ENCODE results near the gene MARK1. TPM values are rescaled to one million over a fixed set of nuclear protein-coding genes. Genes with fewer than 3 reads are reported as not detected.

Gene MARK1
- total and polyA plus RNA-seq, 2 of the 13 experiments (the other 11 are each of a cell fraction or from before 2014, with no cell fraction given): not detected

- TF ChIP-seq ZNF34 (CRISPR knock-in tag; IDR thresholded peaks at IDR 0.05; ENCODE audit: borderline replicate concordance): no peak
- TF ChIP-seq, protein P1, sequence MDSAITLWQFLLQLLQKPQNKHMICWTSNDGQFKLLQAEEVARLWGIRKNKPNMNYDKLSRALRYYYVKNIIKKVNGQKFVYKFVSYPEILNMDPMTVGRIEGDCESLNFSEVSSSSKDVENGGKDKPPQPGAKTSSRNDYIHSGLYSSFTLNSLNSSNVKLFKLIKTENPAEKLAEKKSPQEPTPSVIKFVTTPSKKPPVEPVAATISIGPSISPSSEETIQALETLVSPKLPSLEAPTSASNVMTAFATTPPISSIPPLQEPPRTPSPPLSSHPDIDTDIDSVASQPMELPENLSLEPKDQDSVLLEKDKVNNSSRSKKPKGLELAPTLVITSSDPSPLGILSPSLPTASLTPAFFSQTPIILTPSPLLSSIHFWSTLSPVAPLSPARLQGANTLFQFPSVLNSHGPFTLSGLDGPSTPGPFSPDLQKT (CRISPR knock-in tag; IDR thresholded peaks at IDR 0.05; ENCODE audit: borderline replicate concordance): no peak
Measured at GRCh38 chr1:220631238-220631815, 103.4 kb downstream of the MARK1 start (continued).

DNA sequence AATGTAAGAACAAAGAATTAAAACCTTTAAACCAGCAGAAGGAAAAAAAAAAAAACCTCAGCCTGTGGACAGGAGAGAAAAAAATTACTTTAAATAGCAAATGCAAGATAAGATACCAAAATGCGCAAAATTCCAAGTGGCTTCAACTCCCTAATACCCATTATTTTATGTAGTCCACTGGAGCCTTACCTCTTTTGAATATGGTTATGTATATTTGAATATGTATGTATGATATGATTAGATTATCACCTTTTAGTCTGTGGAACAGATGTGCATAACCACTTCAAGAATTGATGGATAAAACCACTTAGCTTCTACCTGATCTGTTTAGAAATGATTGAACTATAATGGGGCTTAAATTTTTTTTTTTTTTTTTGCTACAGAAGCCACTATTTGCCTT lies 109.8 kb downstream of the MARK1 start:
- FAIRE-seq: no peak
- no peak overlapping the region for H3K4me3 ChIP-seq (replicated peaks in 1 of 3; ENCODE audit: insufficient read depth in 1 of 3, low read depth in 2 of 3, low read length in 3 of 3)
- H3K27me3 ChIP-seq (ENCODE audit: control insufficient read depth in 1 of 2, insufficient read depth in 2 of 2, low read length in 2 of 2): no peaks in the 10 kb centered on the region; a peak in 1 of 5 replicates
- no peaks in the 10 kb centered on the region for H3K9me3 ChIP-seq (ENCODE audit: low read length)
- no peaks in the 10 kb centered on the region for H3K79me2 ChIP-seq (ENCODE audit: insufficient read depth, low read length)
- POLR2A ChIA-PET: no interaction called here
- no peaks in the 10 kb centered on the region for H4K20me1 ChIP-seq (ENCODE audit: insufficient read depth, low read length)
- WGBS (ENCODE audit: low lambda C conversion rate): 64% methylated on average over 1 of the region's 1 CpG
- intact Hi-C loops (cut with micrococcal nuclease; ENCODE audit: unreplicated experiment) (no loop called here), in situ Hi-C loops (cut with HindIII; ENCODE audit: extremely low pct_ligation_motif_present, low pct_unique_long_range_greater_than_20kb) (no loop called here)
- no TSS peak for BruUV-seq (replicated peaks)
- no peaks in the 10 kb centered on the region for H3K4me1 ChIP-seq (ENCODE audit: insufficient read depth, low read length)
- DNase-seq (ENCODE audit: low spot score): no peak
- CTCF ChIA-PET (ENCODE audit: low intra/inter-chr PET ratio, low total read pairs): no interaction called here
- ATAC-seq: no peak
- H3K4me2 ChIP-seq (ENCODE audit: low read depth, low read length): no peak overlapping the region
- no peak overlapping the region for H3K27ac ChIP-seq (ENCODE audit: extremely low read length, insufficient read depth, low read length)
- no peak overlapping the region for H2AFZ ChIP-seq (ENCODE audit: low read length)
- no peaks in the 10 kb centered on the region for H3K36me3 ChIP-seq (replicated peaks in 1 of 2; ENCODE audit: control insufficient read depth in 1 of 2, insufficient read depth in 2 of 2, low read length in 2 of 2)
- H3K9ac ChIP-seq (ENCODE audit: insufficient read depth, low read depth, low read length): no peak overlapping the region
- no peak for TF ChIP-seq ZNF709 (CRISPR knock-in tag; IDR thresholded peaks at IDR 0.05)
- TF ChIP-seq CREB1 (IDR thresholded peaks at IDR 0.05): no peak
- TF ChIP-seq CREB1 (CRISPR knock-in tag; IDR thresholded peaks at IDR 0.05): no peak
- TF ChIP-seq MYPOP (CRISPR knock-in tag; IDR thresholded peaks at IDR 0.05): no peak
- TF ChIP-seq, protein P2, sequence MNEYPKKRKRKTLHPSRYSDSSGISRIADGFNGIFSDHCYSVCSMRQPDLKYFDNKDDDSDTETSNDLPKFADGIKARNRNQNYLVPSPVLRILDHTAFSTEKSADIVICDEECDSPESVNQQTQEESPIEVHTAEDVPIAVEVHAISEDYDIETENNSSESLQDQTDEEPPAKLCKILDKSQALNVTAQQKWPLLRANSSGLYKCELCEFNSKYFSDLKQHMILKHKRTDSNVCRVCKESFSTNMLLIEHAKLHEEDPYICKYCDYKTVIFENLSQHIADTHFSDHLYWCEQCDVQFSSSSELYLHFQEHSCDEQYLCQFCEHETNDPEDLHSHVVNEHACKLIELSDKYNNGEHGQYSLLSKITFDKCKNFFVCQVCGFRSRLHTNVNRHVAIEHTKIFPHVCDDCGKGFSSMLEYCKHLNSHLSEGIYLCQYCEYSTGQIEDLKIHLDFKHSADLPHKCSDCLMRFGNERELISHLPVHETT (CRISPR knock-in tag; conservative IDR thresholded peaks at IDR 0.05): no peak
- no peak for TF ChIP-seq ZNF260 (CRISPR knock-in tag; IDR thresholded peaks at IDR 0.05; ENCODE audit: borderline replicate concordance, low read depth)
- TF ChIP-seq, protein P3, sequence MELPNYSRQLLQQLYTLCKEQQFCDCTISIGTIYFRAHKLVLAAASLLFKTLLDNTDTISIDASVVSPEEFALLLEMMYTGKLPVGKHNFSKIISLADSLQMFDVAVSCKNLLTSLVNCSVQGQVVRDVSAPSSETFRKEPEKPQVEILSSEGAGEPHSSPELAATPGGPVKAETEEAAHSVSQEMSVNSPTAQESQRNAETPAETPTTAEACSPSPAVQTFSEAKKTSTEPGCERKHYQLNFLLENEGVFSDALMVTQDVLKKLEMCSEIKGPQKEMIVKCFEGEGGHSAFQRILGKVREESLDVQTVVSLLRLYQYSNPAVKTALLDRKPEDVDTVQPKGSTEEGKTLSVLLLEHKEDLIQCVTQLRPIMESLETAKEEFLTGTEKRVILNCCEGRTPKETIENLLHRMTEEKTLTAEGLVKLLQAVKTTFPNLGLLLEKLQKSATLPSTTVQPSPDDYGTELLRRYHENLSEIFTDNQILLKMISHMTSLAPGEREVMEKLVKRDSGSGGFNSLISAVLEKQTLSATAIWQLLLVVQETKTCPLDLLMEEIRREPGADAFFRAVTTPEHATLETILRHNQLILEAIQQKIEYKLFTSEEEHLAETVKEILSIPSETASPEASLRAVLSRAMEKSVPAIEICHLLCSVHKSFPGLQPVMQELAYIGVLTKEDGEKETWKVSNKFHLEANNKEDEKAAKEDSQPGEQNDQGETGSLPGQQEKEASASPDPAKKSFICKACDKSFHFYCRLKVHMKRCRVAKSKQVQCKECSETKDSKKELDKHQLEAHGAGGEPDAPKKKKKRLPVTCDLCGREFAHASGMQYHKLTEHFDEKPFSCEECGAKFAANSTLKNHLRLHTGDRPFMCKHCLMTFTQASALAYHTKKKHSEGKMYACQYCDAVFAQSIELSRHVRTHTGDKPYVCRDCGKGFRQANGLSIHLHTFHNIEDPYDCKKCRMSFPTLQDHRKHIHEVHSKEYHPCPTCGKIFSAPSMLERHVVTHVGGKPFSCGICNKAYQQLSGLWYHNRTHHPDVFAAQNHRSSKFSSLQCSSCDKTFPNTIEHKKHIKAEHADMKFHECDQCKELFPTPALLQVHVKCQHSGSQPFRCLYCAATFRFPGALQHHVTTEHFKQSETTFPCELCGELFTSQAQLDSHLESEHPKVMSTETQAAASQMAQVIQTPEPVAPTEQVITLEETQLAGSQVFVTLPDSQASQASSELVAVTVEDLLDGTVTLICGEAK (IDR thresholded peaks at IDR 0.05): no peak
- TF ChIP-seq, protein P3 (CRISPR knock-in tag; IDR thresholded peaks at IDR 0.05): no peak
- TF ChIP-seq CEBPB (IDR thresholded peaks at IDR 0.05; ENCODE audit: borderline replicate concordance, low read depth, low read length): no peak
